GM12873 (cell line): Measurements from ENCODE around the gene TBC1D14.

Experiments used
- CTCF ChIP-seq: IDR thresholded peaks from 2 replicates; pipeline ENCODE4 v1.5.1; 2012; ENCODE audit warnings: low read depth, mild to moderate bottlenecking, moderate library complexity, low read length, control low read depth; ENCODE audit not compliant: insufficient read depth; ENCODE audit errors: missing control alignments

Gene TBC1D14

DNA sequence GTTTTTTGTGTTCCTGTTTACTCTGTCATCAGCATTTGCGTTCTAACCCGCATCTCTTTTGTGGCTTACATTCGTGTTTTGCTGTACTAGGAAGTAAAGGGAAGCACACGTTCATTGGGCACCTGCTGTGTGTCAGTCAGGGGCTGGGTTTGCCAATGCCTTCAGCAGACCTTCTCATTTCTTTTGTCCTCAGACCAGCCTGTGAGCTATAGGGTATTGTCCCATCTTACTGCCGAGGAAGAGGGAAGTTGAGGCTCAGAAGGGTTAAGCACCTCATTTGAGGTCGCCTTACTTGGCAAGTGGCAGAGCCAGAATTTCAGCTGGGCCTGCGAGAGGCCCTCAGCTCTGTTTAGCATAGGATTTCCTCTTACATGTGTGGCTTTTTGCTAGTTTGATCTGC is 8.7 kb downstream of the TBC1D14 start:
- no peak for TF ChIP-seq CTCF

DNA sequence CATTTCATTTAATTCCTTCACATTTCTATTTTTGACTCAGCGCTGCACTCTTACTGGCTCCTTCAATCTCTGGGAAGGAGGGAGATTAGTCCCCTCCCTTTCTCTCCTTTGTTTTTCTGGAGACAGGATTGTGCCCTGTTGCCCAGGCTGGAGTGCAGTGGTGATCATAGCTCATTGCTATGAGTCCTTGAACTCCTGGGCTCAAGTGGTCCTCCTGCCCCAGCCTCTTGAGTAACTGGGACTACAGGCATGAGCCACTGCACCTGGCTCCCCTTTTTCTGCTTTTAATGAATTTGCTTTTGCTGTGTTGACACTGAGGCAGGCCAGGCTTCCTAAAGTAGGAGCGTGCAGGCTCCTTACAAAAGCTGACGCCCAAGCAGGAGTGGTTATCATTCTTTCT is 10.5 kb downstream of the TBC1D14 start:
- no peak for TF ChIP-seq CTCF

- TF ChIP-seq CTCF, result no peak
Measured at GRCh38 chr4:6923507-6923906, 13.9 kb downstream of the TBC1D14 start.

DNA sequence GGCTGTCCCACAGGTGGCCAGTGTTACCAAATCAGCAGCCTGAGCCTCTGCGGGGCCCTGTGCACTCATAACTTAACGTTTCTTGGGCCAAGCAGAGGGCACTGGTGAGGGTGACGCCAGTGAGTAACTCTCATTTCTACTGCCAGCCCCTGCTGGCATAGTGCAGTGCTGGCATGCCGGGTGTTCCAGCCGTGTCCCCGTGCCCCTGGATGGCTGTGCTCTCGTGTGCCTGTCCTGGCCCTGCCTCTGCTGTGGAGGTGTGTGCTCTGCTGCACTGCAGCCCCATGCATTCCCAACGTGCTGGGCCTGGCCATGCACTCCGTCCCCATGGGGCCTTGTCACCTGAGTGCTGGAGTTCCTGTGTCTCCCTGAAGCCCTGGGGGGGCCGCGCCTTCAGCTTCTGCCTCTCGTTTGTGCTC is 14.7 kb downstream of the TBC1D14 start:
- TF ChIP-seq CTCF, result no peak

- TF ChIP-seq CTCF, result no peak
Measured at GRCh38 chr4:6925357-6925836, 15.8 kb downstream of the TBC1D14 start.

DNA sequence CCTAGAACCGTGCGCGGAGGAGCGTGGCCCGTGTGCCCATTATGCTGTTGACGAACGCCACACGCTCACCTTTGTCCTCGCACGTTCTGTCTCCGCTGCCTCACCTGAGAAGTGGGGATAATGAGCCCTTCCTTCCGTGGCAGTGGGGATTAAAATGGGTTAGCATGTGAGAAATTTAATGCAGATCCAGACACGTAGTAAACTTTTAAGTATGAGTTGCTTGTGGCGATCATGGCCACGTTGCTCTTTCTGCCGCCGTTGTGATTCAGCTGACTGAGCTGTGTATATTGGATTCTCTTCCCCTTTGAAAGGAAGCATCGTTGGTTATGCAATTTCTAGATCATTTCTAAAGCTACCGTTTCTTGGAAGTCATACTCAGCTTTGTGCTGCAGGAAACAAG is 16.5 kb downstream of the TBC1D14 start:
- no peak for TF ChIP-seq CTCF

GRCh38 chr4:6926681-6927478 is 17.3 kb downstream of the TBC1D14 start:
- no peak for TF ChIP-seq CTCF
